Glutamatergic neuron (in vitro differentiated cells): ENCODE measurements around the gene TUBA8. TPM values are rescaled to one million over a fixed set of nuclear protein-coding genes. Genes with fewer than 3 reads are reported as not detected.

Experiments
- DNase-seq: peaks from one replicate; pipeline ENCODE4 v3.0.0; 2022
- H3K27ac Mint-ChIP-seq: one replicate; pipeline ENCODE4 v1.8.0; 2020; ENCODE audit warnings: mild to moderate bottlenecking, mixed read lengths, inconsistent platforms; ENCODE audit not compliant: unreplicated experiment
- H3K27me3 Mint-ChIP-seq: one replicate; pipeline ENCODE4 v1.8.0; 2020; ENCODE audit warnings: mild to moderate bottlenecking, moderate library complexity, mixed read lengths, inconsistent platforms; ENCODE audit not compliant: unreplicated experiment
- H3K36me3 Mint-ChIP-seq: one replicate; pipeline ENCODE4 v1.8.0; 2020; ENCODE audit warnings: mild to moderate bottlenecking, mixed read lengths, inconsistent platforms; ENCODE audit not compliant: unreplicated experiment
- H3K4me1 Mint-ChIP-seq: one replicate; pipeline ENCODE4 v1.8.0; 2020; ENCODE audit warnings: mild to moderate bottlenecking, low read depth, mixed read lengths, inconsistent platforms; ENCODE audit not compliant: unreplicated experiment
- H3K4me3 Mint-ChIP-seq: one replicate; pipeline ENCODE4 v1.8.0; 2020; ENCODE audit warnings: mild to moderate bottlenecking, mixed read lengths, inconsistent platforms; ENCODE audit not compliant: unreplicated experiment
- H3K9me3 Mint-ChIP-seq: one replicate; pipeline ENCODE4 v1.8.0; 2020; ENCODE audit warnings: mild to moderate bottlenecking, moderate library complexity, mixed read lengths, inconsistent platforms; ENCODE audit not compliant: unreplicated experiment
- total RNA-seq: library from RNA; stranded (reverse); fragmentation: NEBNext Ultra II Directional; extraction: Animal tissue kit (Norgen Biotek cat#: 25700); gene quantifications from one replicate; pipeline ENCODE4 v1.2.1, GENCODE V29; 2021; ENCODE audit not compliant: unreplicated experiment
- TF ChIP-seq, protein P1 (sequence below): fragments of 200-600 bp; sonication (generic); IDR thresholded peaks from one replicate; pipeline ENCODE4 v1.5.0; 2021; ENCODE audit not compliant: partially characterized antibody, unreplicated experiment

TUBA8 gene
- total RNA-seq, 1 donor from 2014 or later = 3.7 TPM

DNA sequence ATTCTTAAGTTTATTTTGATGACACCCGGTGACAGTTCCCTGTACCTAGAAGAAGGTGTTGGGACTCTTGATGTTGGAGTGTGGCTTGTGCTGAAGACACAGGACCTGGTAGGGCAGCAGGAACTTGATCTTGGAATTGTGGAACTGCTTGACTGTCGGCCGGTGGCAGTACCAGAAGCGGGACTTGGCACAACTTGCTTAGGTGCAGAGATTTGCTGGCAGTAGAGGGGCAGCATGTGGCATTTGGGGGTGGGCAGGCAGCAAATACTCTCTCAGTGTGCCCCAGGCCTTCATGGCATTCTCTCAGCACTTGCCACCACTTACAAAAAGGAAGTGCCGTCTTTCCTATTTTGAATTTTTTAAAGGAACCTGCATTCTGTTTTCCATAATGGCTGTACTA lies 29.2 kb upstream of the TUBA8 start:
- DNase-seq = no peak
- Mint-ChIP-seq H3K9me3 (peaks cover 3% of the 10 kb centered on the region), H3K27me3 (peaks cover 6% of the 10 kb centered on the region), H3K36me3 (peaks cover 6% of the 10 kb centered on the region), H3K27ac (no peak overlapping the region), H3K4me3 (no peak overlapping the region), H3K4me1 (peaks cover 10% of the 10 kb centered on the region)
- TF ChIP-seq, protein P1, sequence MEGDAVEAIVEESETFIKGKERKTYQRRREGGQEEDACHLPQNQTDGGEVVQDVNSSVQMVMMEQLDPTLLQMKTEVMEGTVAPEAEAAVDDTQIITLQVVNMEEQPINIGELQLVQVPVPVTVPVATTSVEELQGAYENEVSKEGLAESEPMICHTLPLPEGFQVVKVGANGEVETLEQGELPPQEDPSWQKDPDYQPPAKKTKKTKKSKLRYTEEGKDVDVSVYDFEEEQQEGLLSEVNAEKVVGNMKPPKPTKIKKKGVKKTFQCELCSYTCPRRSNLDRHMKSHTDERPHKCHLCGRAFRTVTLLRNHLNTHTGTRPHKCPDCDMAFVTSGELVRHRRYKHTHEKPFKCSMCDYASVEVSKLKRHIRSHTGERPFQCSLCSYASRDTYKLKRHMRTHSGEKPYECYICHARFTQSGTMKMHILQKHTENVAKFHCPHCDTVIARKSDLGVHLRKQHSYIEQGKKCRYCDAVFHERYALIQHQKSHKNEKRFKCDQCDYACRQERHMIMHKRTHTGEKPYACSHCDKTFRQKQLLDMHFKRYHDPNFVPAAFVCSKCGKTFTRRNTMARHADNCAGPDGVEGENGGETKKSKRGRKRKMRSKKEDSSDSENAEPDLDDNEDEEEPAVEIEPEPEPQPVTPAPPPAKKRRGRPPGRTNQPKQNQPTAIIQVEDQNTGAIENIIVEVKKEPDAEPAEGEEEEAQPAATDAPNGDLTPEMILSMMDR = no peak

DNA sequence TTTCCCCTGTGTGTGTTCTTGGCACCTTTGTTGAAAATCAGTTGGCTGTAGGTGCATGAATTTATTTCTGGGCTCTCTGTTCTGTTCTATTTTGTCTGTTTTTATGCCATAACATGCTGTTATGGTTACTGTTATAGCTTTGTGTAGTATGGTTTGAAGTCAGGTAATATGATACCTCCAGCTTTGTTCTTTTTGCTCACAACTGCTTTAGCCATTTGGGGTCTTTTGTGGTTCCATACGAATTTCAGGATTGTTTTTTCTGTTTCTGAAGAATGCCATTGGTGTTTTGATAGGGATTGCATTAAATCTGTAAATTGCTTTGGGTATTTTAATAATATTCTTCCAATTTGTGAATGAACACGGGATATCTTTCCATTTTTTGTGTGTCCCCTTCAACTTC lies 28.1 kb upstream of the TUBA8 start:
- TF ChIP-seq, protein P1 = no peak
- H3K36me3 Mint-ChIP-seq = peaks cover 6% of the 10 kb centered on the region
- peaks cover 6% of the 10 kb centered on the region for H3K27me3 Mint-ChIP-seq
- H3K27ac Mint-ChIP-seq = peak overlapping the region; percentile 59
- DNase-seq = no peak
- peaks cover 3% of the 10 kb centered on the region for H3K9me3 Mint-ChIP-seq
- peak overlapping the region; percentile 76 for H3K4me3 Mint-ChIP-seq
- H3K4me1 Mint-ChIP-seq = peaks cover 5% of the 10 kb centered on the region

DNA sequence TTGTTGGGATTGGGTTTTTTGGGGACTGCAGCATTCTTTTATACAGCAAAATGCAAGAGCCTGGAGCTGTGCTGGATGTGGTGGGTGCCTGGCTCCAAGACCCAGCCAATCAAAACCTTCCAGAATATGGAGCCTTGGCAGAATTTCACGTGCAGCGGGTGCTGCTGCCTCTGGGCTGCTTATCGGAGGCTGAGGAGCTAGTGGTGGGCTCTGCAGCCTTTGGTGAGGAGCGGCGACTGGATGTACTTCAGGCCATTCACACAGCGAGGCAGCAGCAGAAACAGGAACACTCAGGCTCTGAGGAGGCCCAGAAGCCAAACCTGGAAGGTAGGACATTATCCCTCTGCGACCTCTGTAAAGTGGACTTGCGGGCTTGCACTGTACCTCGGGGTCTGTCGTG lies 27.2 kb upstream of the TUBA8 start:
- peaks cover 5% of the 10 kb centered on the region for H3K4me1 Mint-ChIP-seq
- peaks cover 4% of the 10 kb centered on the region for H3K27me3 Mint-ChIP-seq
- peaks cover 6% of the 10 kb centered on the region for H3K36me3 Mint-ChIP-seq
- TF ChIP-seq, protein P1 = no peak
- H3K27ac Mint-ChIP-seq = peak overlapping the region; percentile 59
- H3K9me3 Mint-ChIP-seq = peaks cover 3% of the 10 kb centered on the region
- H3K4me3 Mint-ChIP-seq = peak overlapping the region; percentile 76
- no peak for DNase-seq

DNA sequence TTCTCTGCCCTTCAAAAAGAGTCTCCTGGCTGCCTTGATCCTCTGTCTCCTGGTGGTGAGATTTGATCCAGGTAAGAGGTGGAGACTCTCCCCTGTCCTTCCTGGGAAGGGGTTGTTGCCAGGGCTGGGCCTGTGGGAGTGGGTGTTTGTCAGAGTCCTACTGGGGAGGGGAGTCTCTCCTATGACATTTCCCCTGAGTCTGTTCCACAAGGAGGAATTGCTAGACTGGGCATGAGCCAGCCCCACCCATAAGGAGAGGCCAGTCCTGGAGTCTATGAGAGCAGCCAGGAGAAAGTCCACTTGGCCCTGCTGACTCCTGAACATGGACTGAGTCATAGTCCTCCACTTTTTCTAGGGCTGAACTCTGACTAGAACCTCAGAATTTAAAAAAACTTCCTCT lies 25.4 kb upstream of the TUBA8 start:
- Mint-ChIP-seq H3K4me3 (no peak overlapping the region), H3K4me1 (peaks cover 2% of the 10 kb centered on the region), H3K9me3 (no peaks in the 10 kb centered on the region), H3K27ac (no peak overlapping the region), H3K27me3 (no peaks in the 10 kb centered on the region), H3K36me3 (peaks cover 6% of the 10 kb centered on the region)
- no peak for DNase-seq
- TF ChIP-seq, protein P1 = no peak

DNA sequence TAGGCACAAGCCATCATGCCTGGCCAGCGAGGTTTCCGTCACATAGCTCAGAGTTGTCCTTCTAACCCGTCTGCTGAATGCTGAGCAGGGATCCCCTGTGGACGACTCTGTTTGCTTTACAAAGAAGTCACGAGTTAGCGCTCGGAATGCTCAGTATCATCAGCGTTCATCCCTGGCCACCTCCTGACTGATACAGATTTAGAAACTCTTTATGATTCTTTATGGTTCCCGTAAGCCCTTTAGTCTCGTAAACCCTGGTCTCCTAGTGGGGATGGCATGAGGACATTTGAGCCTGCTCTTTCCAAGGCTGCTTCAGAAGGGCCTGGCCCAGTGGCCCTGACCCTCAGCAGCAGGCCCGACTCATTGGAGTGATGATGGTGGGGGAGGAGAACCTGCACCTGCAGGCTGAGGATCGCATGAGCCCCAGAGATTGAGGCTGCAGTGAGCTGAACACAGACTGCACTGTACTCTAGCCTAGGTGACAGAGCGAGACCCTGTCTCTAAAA lies 23.2 kb upstream of the TUBA8 start:
- Mint-ChIP-seq H3K4me3 (no peak overlapping the region), H3K27me3 (peaks cover 3% of the 10 kb centered on the region), H3K27ac (no peak overlapping the region), H3K4me1 (peaks cover 2% of the 10 kb centered on the region), H3K9me3 (peaks cover 2% of the 10 kb centered on the region), H3K36me3 (no peaks in the 10 kb centered on the region)
- TF ChIP-seq, protein P1 = no peak
- no peak for DNase-seq
